MM.1S (cell line): Measurements from ENCODE around the gene RUNDC3A.

Experiments used
- DNase-seq: peaks from one replicate; pipeline ENCODE4 v3.0.0-alpha.2; 2015
- H2AFZ ChIP-seq: fragments of 300-600 bp; sonication (generic); 2 replicates; pipeline ENCODE4 v1.6.0; 2016; ENCODE audit warnings: antibody characterized with exemption, low read length
- H3F3A ChIP-seq: fragments of 300-600 bp; sonication (generic); 2 replicates; pipeline ENCODE4 v1.6.1; 2016; ENCODE audit warnings: mild to moderate bottlenecking, antibody characterized with exemption, low read length, moderate library complexity, mixed read lengths; ENCODE audit not compliant: insufficient read depth
- H3K27ac ChIP-seq: fragments of 300-600 bp; sonication (generic); 2 replicates; pipeline ENCODE4 v1.5.1; 2016; ENCODE audit warnings: mild to moderate bottlenecking, low read length
- H3K27me3 ChIP-seq: fragments of 300-600 bp; sonication (generic); replicated peaks from 2 replicates; pipeline ENCODE4 v1.6.0; 2016; ENCODE audit warnings: low read length; ENCODE audit not compliant: insufficient read depth
- H3K36me3 ChIP-seq: fragments of 300-600 bp; sonication (generic); replicated peaks from 2 replicates; pipeline ENCODE4 v1.6.1; 2016; ENCODE audit warnings: mild to moderate bottlenecking, low read length, mixed read lengths; ENCODE audit not compliant: insufficient read depth
- H3K4me1 ChIP-seq: fragments of 300-600 bp; sonication (generic); 2 replicates; pipeline ENCODE4 v1.6.1; 2016; ENCODE audit warnings: low read length, mixed read lengths
- H3K4me2 ChIP-seq: fragments of 300-600 bp; sonication (generic); 2 replicates; pipeline ENCODE4 v1.6.0; 2016; ENCODE audit warnings: low read depth, low read length
- H3K4me3 ChIP-seq: fragments of 300-600 bp; sonication (generic); 2 replicates; pipeline ENCODE4 v1.5.1; 2016; ENCODE audit warnings: low read length, mixed read lengths
- H3K79me2 ChIP-seq: fragments of 300-600 bp; sonication (generic); 2 replicates; pipeline ENCODE4 v1.6.1; 2016; ENCODE audit warnings: mixed run types, low read length, mixed read lengths
- H3K9ac ChIP-seq: fragments of 300-600 bp; sonication (generic); 2 replicates; pipeline ENCODE4 v1.6.1; 2016; ENCODE audit warnings: low read length, mixed read lengths
- H3K9me2 ChIP-seq: fragments of 300-600 bp; sonication (generic); replicated peaks from 2 replicates; pipeline ENCODE4 v1.6.1; 2016; ENCODE audit warnings: mild to moderate bottlenecking, low read length, mixed read lengths; ENCODE audit not compliant: insufficient read depth
- H3K9me3 ChIP-seq: fragments of 300-600 bp; sonication (generic); replicated peaks from 2 replicates; pipeline ENCODE4 v1.6.1; 2016; ENCODE audit warnings: mild to moderate bottlenecking, low read length, mixed read lengths; ENCODE audit not compliant: insufficient read depth
- H4K20me1 ChIP-seq: fragments of 300-600 bp; sonication (generic); 2 replicates; pipeline ENCODE4 v1.6.1; 2016; ENCODE audit warnings: mild to moderate bottlenecking, low read length, moderate library complexity, mixed read lengths; ENCODE audit not compliant: insufficient read depth
- CTCF ChIP-seq: fragments of 300-600 bp; sonication (generic); IDR thresholded peaks from 2 replicates; pipeline ENCODE4 v1.5.1; 2016; ENCODE audit warnings: antibody characterized with exemption, low read length, mixed read lengths
- EZH2 ChIP-seq: fragments of 300-600 bp; sonication (generic); optimal IDR thresholded peaks from 2 replicates; pipeline ENCODE3; 2017; ENCODE audit warnings: low read depth, mild to moderate bottlenecking, antibody characterized with exemption, low read length, mixed read lengths
- EZH2phosphoT487 ChIP-seq: fragments of 300-600 bp; sonication (generic); IDR thresholded peaks from 2 replicates; pipeline ENCODE4 v1.6.1; 2018; ENCODE audit warnings: antibody characterized with exemption, low read length

Gene RUNDC3A

GRCh38 chr17:44262654-44263225 is 45.7 kb upstream of the RUNDC3A start:
- Histone ChIP-seq H3F3A (no peaks in the 10 kb centered on the region), H4K20me1 (no peaks in the 10 kb centered on the region), H3K9me2 (no peaks in the 10 kb centered on the region), H3K27me3 (no peaks in the 10 kb centered on the region), H3K4me1 (no peaks in the 10 kb centered on the region), H3K79me2 (no peaks in the 10 kb centered on the region), H3K36me3 (no peaks in the 10 kb centered on the region), H3K9ac (no peak overlapping the region), H3K27ac (no peak overlapping the region), H3K4me2 (no peak overlapping the region), H3K9me3 (no peaks in the 10 kb centered on the region), H2AFZ (no peak overlapping the region), H3K4me3 (no peak overlapping the region)
- no peak for TF ChIP-seq EZH2phosphoT487
- no peak for TF ChIP-seq CTCF
- TF ChIP-seq EZH2: no peak
- no peak for DNase-seq

GRCh38 chr17:44263345-44263902 is 45.0 kb upstream of the RUNDC3A start:
- no peak overlapping the region for H3K27ac ChIP-seq
- H2AFZ ChIP-seq: no peak overlapping the region
- DNase-seq: no peak
- no peaks in the 10 kb centered on the region for H3K79me2 ChIP-seq
- no peaks in the 10 kb centered on the region for H3K9me2 ChIP-seq
- H3K4me1 ChIP-seq: no peaks in the 10 kb centered on the region
- no peaks in the 10 kb centered on the region for H4K20me1 ChIP-seq
- H3K4me2 ChIP-seq: no peak overlapping the region
- H3K9me3 ChIP-seq: no peaks in the 10 kb centered on the region
- no peak overlapping the region for H3K4me3 ChIP-seq
- H3K36me3 ChIP-seq: no peaks in the 10 kb centered on the region
- TF ChIP-seq EZH2 (no peak), CTCF (no peak), EZH2phosphoT487 (no peak)
- H3F3A ChIP-seq: no peaks in the 10 kb centered on the region
- H3K9ac ChIP-seq: no peak overlapping the region
- no peaks in the 10 kb centered on the region for H3K27me3 ChIP-seq

- no peak for DNase-seq
- Histone ChIP-seq H3K27me3 (no peaks in the 10 kb centered on the region), H3K4me2 (no peak overlapping the region)
Measured at GRCh38 chr17:44266402-44267164, 41.8 kb upstream of the RUNDC3A start.

GRCh38 chr17:44267165-44267455 is 41.3 kb upstream of the RUNDC3A start:
- no peaks in the 10 kb centered on the region for H3K36me3 ChIP-seq
- no peak overlapping the region for H3K4me3 ChIP-seq
- no peak overlapping the region for H3K27ac ChIP-seq
- no peaks in the 10 kb centered on the region for H3K27me3 ChIP-seq
- no peaks in the 10 kb centered on the region for H3F3A ChIP-seq
- no peaks in the 10 kb centered on the region for H3K79me2 ChIP-seq
- DNase-seq: no peak
- H3K9me3 ChIP-seq: no peaks in the 10 kb centered on the region
- H3K4me1 ChIP-seq: no peaks in the 10 kb centered on the region
- H4K20me1 ChIP-seq: no peaks in the 10 kb centered on the region
- H2AFZ ChIP-seq: no peak overlapping the region
- H3K9me2 ChIP-seq: no peaks in the 10 kb centered on the region
- TF ChIP-seq EZH2 (no peak), CTCF (no peak), EZH2phosphoT487 (no peak)
- H3K9ac ChIP-seq: no peak overlapping the region
- no peak overlapping the region for H3K4me2 ChIP-seq

More at GRCh38 chr17:44266402-44267164, 41.8 kb upstream of the RUNDC3A start:
- H3K4me1 ChIP-seq: no peaks in the 10 kb centered on the region
- H3K36me3 ChIP-seq: no peaks in the 10 kb centered on the region
- no peak overlapping the region for H2AFZ ChIP-seq
- H3K27ac ChIP-seq: no peak overlapping the region
- no peaks in the 10 kb centered on the region for H3F3A ChIP-seq
- H4K20me1 ChIP-seq: no peaks in the 10 kb centered on the region
- no peaks in the 10 kb centered on the region for H3K9me2 ChIP-seq
- H3K79me2 ChIP-seq: no peaks in the 10 kb centered on the region
- no peak overlapping the region for H3K9ac ChIP-seq
- H3K4me3 ChIP-seq: no peak overlapping the region
- H3K9me3 ChIP-seq: no peaks in the 10 kb centered on the region
- TF ChIP-seq EZH2phosphoT487 (no peak), EZH2 (no peak)
